ENCODE results near the gene OR5AC2.

The OR5AC2 gene

GRCh38 chr3:98136631-98137030, 49.7 kb downstream of the OR5AC2 start:
- no peak for DNase-seq (ENCODE audit: low read depth)
- TF ChIP-seq CTCF (conservative IDR thresholded peaks at IDR 0.05; ENCODE audit: low read length): no peak
- H3K4me3 ChIP-seq (ENCODE audit: low read length): no peak overlapping the region

All from AG10803 (cell line).